DOHH2 (cell line): ENCODE results near the gene DIDO1.

Experiments
- H3F3A ChIP-seq: fragments of 200-600 bp; sonication (generic), shearing (Covaris generic); 2 replicates; pipeline ENCODE4 v1.6.0; 2016; ENCODE audit warnings: antibody characterized with exemption, mild to moderate bottlenecking; ENCODE audit not compliant: control insufficient read depth, insufficient read depth
- H3K27ac ChIP-seq: fragments of 200-600 bp; sonication (generic); 2 replicates; pipeline ENCODE4 v1.5.1; 2014; ENCODE audit warnings: low read depth, mild to moderate bottlenecking, low read length, moderate library complexity
- H3K27me3 ChIP-seq: fragments of 200-600 bp; sonication (generic); 2 replicates; pipeline ENCODE4 v1.6.1; 2014; ENCODE audit warnings: mild to moderate bottlenecking, low read length, mixed read lengths; ENCODE audit not compliant: control insufficient read depth
- H3K36me3 ChIP-seq: fragments of 200-600 bp; sonication (generic); 2 replicates; pipeline ENCODE4 v1.6.1; 2014; ENCODE audit warnings: mild to moderate bottlenecking, low read length, moderate library complexity, mixed read lengths; ENCODE audit not compliant: control insufficient read depth
- H3K4me1 ChIP-seq: fragments of 200-600 bp; sonication (generic); 2 replicates; pipeline ENCODE4 v1.6.1; 2014; ENCODE audit warnings: mild to moderate bottlenecking, low read length, mixed read lengths; ENCODE audit not compliant: control insufficient read depth
- H3K4me2 ChIP-seq: fragments of 200-600 bp; sonication (generic); 2 replicates; pipeline ENCODE4 v1.6.0; 2014; ENCODE audit warnings: mild to moderate bottlenecking, low read length, moderate library complexity
- H3K4me3 ChIP-seq: fragments of 200-600 bp; sonication (generic); 2 replicates; pipeline ENCODE4 v1.5.1; 2014; ENCODE audit warnings: mild to moderate bottlenecking, low read length, mixed read lengths
- H3K79me2 ChIP-seq: fragments of 200-600 bp; sonication (generic); 2 replicates; pipeline ENCODE4 v1.6.1; 2014; ENCODE audit warnings: mild to moderate bottlenecking, low read length, mixed read lengths; ENCODE audit not compliant: control insufficient read depth
- H3K9me2 ChIP-seq: fragments of 200-600 bp; sonication (generic); replicated peaks from 2 replicates; pipeline ENCODE4 v1.6.1; 2014; ENCODE audit warnings: mild to moderate bottlenecking, low read length, mixed read lengths; ENCODE audit not compliant: control insufficient read depth
- H3K9me3 ChIP-seq: fragments of 200-600 bp; sonication (generic); 2 replicates; pipeline ENCODE4 v1.6.1; 2014; ENCODE audit warnings: antibody characterized with exemption, low read length, mixed read lengths; ENCODE audit not compliant: control insufficient read depth, insufficient read depth
- H4K20me1 ChIP-seq: fragments of 200-600 bp; sonication (generic); 2 replicates; pipeline ENCODE4 v1.6.0; 2014; ENCODE audit warnings: low read depth, mild to moderate bottlenecking, antibody characterized with exemption, low read length, moderate library complexity; ENCODE audit not compliant: control insufficient read depth, insufficient read depth
- EZH2phosphoT487 ChIP-seq: fragments of 200-600 bp; sonication (generic); IDR thresholded peaks from 2 replicates; pipeline ENCODE4 v1.6.1; 2017; ENCODE audit warnings: borderline replicate concordance, mild to moderate bottlenecking, antibody characterized with exemption, low read length, moderate library complexity, mixed read lengths
- TF ChIP-seq, protein P1 (sequence below): fragments of 200-600 bp; sonication (generic); IDR thresholded peaks from one replicate; pipeline ENCODE4 v1.5.1; 2014; ENCODE audit warnings: antibody characterized with exemption, mild to moderate bottlenecking, low read depth, low read length; ENCODE audit not compliant: poor library complexity, severe bottlenecking

Gene DIDO1

GRCh38 chr20:62899633-62900051, 26.7 kb downstream of the DIDO1 start:
- H3K27ac ChIP-seq: no peak overlapping the region
- peaks cover 25% of the 10 kb centered on the region for H3F3A ChIP-seq
- no peaks in the 10 kb centered on the region for H3K27me3 ChIP-seq
- no peaks in the 10 kb centered on the region for H3K9me2 ChIP-seq
- H3K36me3 ChIP-seq: peaks cover 80% of the 10 kb centered on the region
- no peak overlapping the region for H3K4me2 ChIP-seq
- H4K20me1 ChIP-seq: peaks cover 2% of the 10 kb centered on the region; the same call in 1 of the 2 replicates
- peaks cover 9% of the 10 kb centered on the region for H3K79me2 ChIP-seq
- H3K4me3 ChIP-seq: no peak overlapping the region
- no peaks in the 10 kb centered on the region for H3K9me3 ChIP-seq
- peaks cover 27% of the 10 kb centered on the region for H3K4me1 ChIP-seq
- no peak for TF ChIP-seq EZH2phosphoT487
- TF ChIP-seq, protein P1, sequence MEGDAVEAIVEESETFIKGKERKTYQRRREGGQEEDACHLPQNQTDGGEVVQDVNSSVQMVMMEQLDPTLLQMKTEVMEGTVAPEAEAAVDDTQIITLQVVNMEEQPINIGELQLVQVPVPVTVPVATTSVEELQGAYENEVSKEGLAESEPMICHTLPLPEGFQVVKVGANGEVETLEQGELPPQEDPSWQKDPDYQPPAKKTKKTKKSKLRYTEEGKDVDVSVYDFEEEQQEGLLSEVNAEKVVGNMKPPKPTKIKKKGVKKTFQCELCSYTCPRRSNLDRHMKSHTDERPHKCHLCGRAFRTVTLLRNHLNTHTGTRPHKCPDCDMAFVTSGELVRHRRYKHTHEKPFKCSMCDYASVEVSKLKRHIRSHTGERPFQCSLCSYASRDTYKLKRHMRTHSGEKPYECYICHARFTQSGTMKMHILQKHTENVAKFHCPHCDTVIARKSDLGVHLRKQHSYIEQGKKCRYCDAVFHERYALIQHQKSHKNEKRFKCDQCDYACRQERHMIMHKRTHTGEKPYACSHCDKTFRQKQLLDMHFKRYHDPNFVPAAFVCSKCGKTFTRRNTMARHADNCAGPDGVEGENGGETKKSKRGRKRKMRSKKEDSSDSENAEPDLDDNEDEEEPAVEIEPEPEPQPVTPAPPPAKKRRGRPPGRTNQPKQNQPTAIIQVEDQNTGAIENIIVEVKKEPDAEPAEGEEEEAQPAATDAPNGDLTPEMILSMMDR: no peak

- Histone ChIP-seq H3K4me2 (no peak overlapping the region), H3K36me3 (peaks cover 81% of the 10 kb centered on the region), H3K27me3 (no peaks in the 10 kb centered on the region), H3K4me1 (peaks cover 27% of the 10 kb centered on the region), H4K20me1 (peaks cover 2% of the 10 kb centered on the region; the same call in 1 of the 2 replicates), H3F3A (peaks cover 23% of the 10 kb centered on the region), H3K9me3 (no peaks in the 10 kb centered on the region), H3K4me3 (no peak overlapping the region), H3K27ac (no peak overlapping the region), H3K9me2 (no peaks in the 10 kb centered on the region), H3K79me2 (peaks cover 9% of the 10 kb centered on the region)
- TF ChIP-seq, protein P1: no peak
- no peak for TF ChIP-seq EZH2phosphoT487
These were observed 27.2 kb downstream of the DIDO1 start for GRCh38 chr20:62898970-62899632.

GRCh38 chr20:62898093-62898964, 28.0 kb downstream of the DIDO1 start:
- Histone ChIP-seq H3K27ac (no peak overlapping the region), H3K36me3 (peaks cover 81% of the 10 kb centered on the region), H3K9me2 (no peaks in the 10 kb centered on the region), H3K79me2 (peaks cover 9% of the 10 kb centered on the region), H3K4me3 (no peak overlapping the region), H3K27me3 (no peaks in the 10 kb centered on the region), H3K4me2 (no peak overlapping the region), H4K20me1 (peaks cover 2% of the 10 kb centered on the region; the same call in 1 of the 2 replicates), H3K4me1 (peaks cover 27% of the 10 kb centered on the region), H3F3A (peaks cover 22% of the 10 kb centered on the region), H3K9me3 (no peaks in the 10 kb centered on the region)
- TF ChIP-seq, protein P1: no peak
- TF ChIP-seq EZH2phosphoT487: no peak
